GM23338 (cell line): Measurements from ENCODE around the gene EPHA6. TPM values are rescaled to one million over a fixed set of nuclear protein-coding genes. Genes with fewer than 3 reads are reported as not detected.

Experiments used
- ATAC-seq: fragments of 200-7000 bp; cut with Tn5 transposase; 3 replicates; pipeline ENCODE4 v1.9.1; 2020
- DNase-seq: peaks from one replicate; pipeline ENCODE4 v3.0.0-alpha.2; 2015; ENCODE audit warnings: low spot score
- H2AFZ ChIP-seq: fragments of 200-600 bp; sonication (generic); 2 replicates; pipeline ENCODE4 v1.8.0; 2016; ENCODE audit warnings: antibody characterized with exemption, mild to moderate bottlenecking, moderate library complexity
- H3F3A ChIP-seq: fragments of 200-600 bp; sonication (generic); replicated peaks from 2 replicates; pipeline ENCODE4 v1.8.0; 2017; ENCODE audit warnings: antibody characterized with exemption, mixed run types, low read depth
- H3K27ac ChIP-seq: fragments of 200-600 bp; sonication (generic); 2 replicates; pipeline ENCODE4 v1.6.1; 2016; ENCODE audit warnings: low read depth
- H3K27me3 ChIP-seq: fragments of 200-600 bp; sonication (generic); 2 replicates; pipeline ENCODE4 v1.8.0; 2016; ENCODE audit warnings: mild to moderate bottlenecking, mixed run types, moderate library complexity; ENCODE audit not compliant: insufficient read depth
- H3K36me3 ChIP-seq: fragments of 200-600 bp; sonication (generic); 2 replicates; pipeline ENCODE4 v1.8.0; 2016; ENCODE audit warnings: mild to moderate bottlenecking; ENCODE audit not compliant: insufficient read depth
- H3K4me1 ChIP-seq: fragments of 200-600 bp; sonication (generic); 2 replicates; pipeline ENCODE4 v1.8.0; 2016; ENCODE audit warnings: mild to moderate bottlenecking, moderate library complexity; ENCODE audit not compliant: insufficient read depth
- H3K4me2 ChIP-seq: fragments of 200-600 bp; sonication (generic); 2 replicates; pipeline ENCODE4 v1.7.1; 2017; ENCODE audit warnings: mixed run types
- H3K4me3 ChIP-seq: fragments of 200-600 bp; sonication (generic); 2 replicates; pipeline ENCODE4 v1.6.1; 2016; ENCODE audit warnings: mixed run types
- H3K79me2 ChIP-seq: fragments of 200-600 bp; sonication (generic); replicated peaks from 2 replicates; pipeline ENCODE4 v1.8.0; 2017; ENCODE audit warnings: mild to moderate bottlenecking; ENCODE audit not compliant: insufficient read depth
- H3K9me2 ChIP-seq: fragments of 200-600 bp; sonication (generic); 2 replicates; pipeline ENCODE4 v1.8.0; 2017; ENCODE audit not compliant: insufficient read depth
- H4K20me1 ChIP-seq: fragments of 200-600 bp; sonication (generic); replicated peaks from 2 replicates; pipeline ENCODE4 v1.8.0; 2017; ENCODE audit warnings: mild to moderate bottlenecking; ENCODE audit not compliant: insufficient read depth
- H3K27ac Mint-ChIP-seq: 2 replicates; pipeline ENCODE4 v1.8.0; 2020; ENCODE audit warnings: inconsistent platforms, mild to moderate bottlenecking, moderate library complexity, mixed read lengths
- H3K27me3 Mint-ChIP-seq: 3 replicates; pipeline ENCODE4 v1.8.0; 2022; ENCODE audit warnings: low read depth, mild to moderate bottlenecking, moderate library complexity, mixed read lengths, inconsistent platforms; ENCODE audit not compliant: insufficient read depth, poor library complexity
- H3K36me3 Mint-ChIP-seq: 3 replicates; pipeline ENCODE4 v1.8.0; 2021; ENCODE audit warnings: low read depth, mild to moderate bottlenecking, inconsistent platforms, moderate library complexity, mixed read lengths
- H3K4me1 Mint-ChIP-seq: 3 replicates; pipeline ENCODE4 v1.8.0; 2020; ENCODE audit warnings: mild to moderate bottlenecking, inconsistent platforms, mixed read lengths
- H3K4me3 Mint-ChIP-seq: 3 replicates; pipeline ENCODE4 v1.8.0; 2021; ENCODE audit warnings: moderate library complexity, mild to moderate bottlenecking, inconsistent platforms, mixed read lengths
- H3K9me3 Mint-ChIP-seq: 3 replicates; pipeline ENCODE4 v1.8.0; 2020; ENCODE audit warnings: moderate library complexity, mild to moderate bottlenecking, inconsistent platforms, mixed read lengths
- JUNB ChIP-seq: IDR thresholded peaks from one replicate; pipeline ENCODE4 v1.6.1; 2016; ENCODE audit warnings: antibody characterized with exemption; ENCODE audit not compliant: unreplicated experiment
- NANOG ChIP-seq: IDR thresholded peaks from 2 replicates; pipeline ENCODE4 v1.6.1; 2016; ENCODE audit warnings: antibody characterized with exemption, borderline replicate concordance
- ZNF114 ChIP-seq: fragments of 250-450 bp; sonication (Bioruptor Pico); IDR thresholded peaks from 2 replicates; pipeline ENCODE4 v1.5.0; 2020; ENCODE audit warnings: mild to moderate bottlenecking, moderate library complexity
- ZNF331 ChIP-seq: fragments of 250-450 bp; sonication (Bioruptor Pico); IDR thresholded peaks from 2 replicates; pipeline ENCODE4 v1.5.0; 2020; ENCODE audit warnings: low read depth, mild to moderate bottlenecking, moderate library complexity
- polyA plus RNA-seq: library from polyadenylated mRNA; unstranded; fragments of >200 nt; fragmentation: Nextera tagmentation; extraction: Ambion mirVana; gene quantifications from 2 replicates; pipeline ENCODE4 v1.2.1, GENCODE V29; 2016
- total RNA-seq: library from RNA; depleted of rRNA; stranded (reverse); fragments of >200 nt; shearing (Covaris generic); gene quantifications from 2 replicates; pipeline ENCODE4 v1.2.3, GENCODE V29; 2014
- TF ChIP-seq, protein P1 (sequence below): IDR thresholded peaks from one replicate; pipeline ENCODE4 v1.6.1; 2018; ENCODE audit warnings: antibody characterized with exemption; ENCODE audit not compliant: unreplicated experiment
- TF ChIP-seq, protein P2 (sequence below): fragments of 250-450 bp; sonication (Bioruptor Pico); IDR thresholded peaks from 2 replicates; pipeline ENCODE4 v1.5.0; 2020; ENCODE audit warnings: mild to moderate bottlenecking, moderate library complexity
- TF ChIP-seq, protein P3 (sequence below), 2 experiments: fragments of 200-600 bp in 1 of 2; sonication (generic) in 1 of 2; conservative IDR thresholded peaks; 2 replicates each; pipeline versions ENCODE4 v1.5.1 to v1.6.1; 2016 to 2017; ENCODE audit warnings: antibody characterized with exemption in 2 of 2, low read depth in 2 of 2, mild to moderate bottlenecking in 2 of 2, moderate library complexity in 1 of 2

The EPHA6 gene
- total and polyA plus RNA-seq, 2 experiments from 2014 or later, result 0.37 to 2.6 TPM

DNA sequence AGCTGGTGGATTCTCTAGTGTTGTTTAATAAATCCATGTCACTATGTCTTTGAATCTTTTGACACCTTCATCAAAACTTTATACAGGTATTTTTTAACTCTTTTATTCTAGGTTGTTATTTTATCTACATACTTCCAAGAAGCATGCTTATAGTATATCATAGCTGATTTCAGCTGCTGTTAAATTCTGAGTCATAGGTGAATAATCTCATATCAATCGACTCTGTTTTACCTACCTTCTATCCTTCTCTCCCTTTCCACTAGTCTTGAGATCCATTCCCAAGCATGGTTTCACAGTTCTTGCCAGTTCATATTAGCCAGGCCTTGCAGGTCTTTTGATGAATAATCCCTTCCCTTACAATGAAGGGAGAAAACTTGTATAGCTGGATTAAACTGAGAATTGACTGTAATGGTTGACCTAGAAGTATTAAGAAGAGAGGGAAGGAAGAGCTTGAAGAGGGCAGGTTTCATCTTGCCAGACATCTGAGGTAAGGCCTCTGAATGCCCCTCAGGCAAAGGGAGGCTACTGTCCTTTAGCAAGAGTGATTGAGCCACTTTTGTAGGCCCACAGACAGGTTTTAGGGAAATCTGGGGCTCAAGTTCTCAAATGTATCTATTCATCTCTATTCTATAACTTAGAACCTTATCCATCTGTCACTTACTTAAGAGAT lies 146.4 kb downstream of the EPHA6 start:
- Histone ChIP-seq H3K36me3 (no peaks in the 10 kb centered on the region), H3K79me2 (no peaks in the 10 kb centered on the region), H3F3A (no peaks in the 10 kb centered on the region), H3K27ac (no peak overlapping the region), H3K4me3 (no peak overlapping the region), H4K20me1 (no peaks in the 10 kb centered on the region), H3K27me3 (no peaks in the 10 kb centered on the region), H2AFZ (no peak overlapping the region), H3K9me2 (no peaks in the 10 kb centered on the region), H3K4me2 (no peak overlapping the region), H3K4me1 (no peaks in the 10 kb centered on the region)
- Mint-ChIP-seq H3K9me3 (no peaks in the 10 kb centered on the region), H3K36me3 (no peaks in the 10 kb centered on the region), H3K27me3 (no peaks in the 10 kb centered on the region), H3K4me3 (no peak overlapping the region), H3K4me1 (no peaks in the 10 kb centered on the region; the same call in 2 of the 3 replicates), H3K27ac (no peak overlapping the region)
- TF ChIP-seq ZNF331 (CRISPR knock-in tag) (no peak), NANOG (no peak), JUNB (no peak), ZNF114 (CRISPR knock-in tag) (no peak)
- TF ChIP-seq, protein P1, sequence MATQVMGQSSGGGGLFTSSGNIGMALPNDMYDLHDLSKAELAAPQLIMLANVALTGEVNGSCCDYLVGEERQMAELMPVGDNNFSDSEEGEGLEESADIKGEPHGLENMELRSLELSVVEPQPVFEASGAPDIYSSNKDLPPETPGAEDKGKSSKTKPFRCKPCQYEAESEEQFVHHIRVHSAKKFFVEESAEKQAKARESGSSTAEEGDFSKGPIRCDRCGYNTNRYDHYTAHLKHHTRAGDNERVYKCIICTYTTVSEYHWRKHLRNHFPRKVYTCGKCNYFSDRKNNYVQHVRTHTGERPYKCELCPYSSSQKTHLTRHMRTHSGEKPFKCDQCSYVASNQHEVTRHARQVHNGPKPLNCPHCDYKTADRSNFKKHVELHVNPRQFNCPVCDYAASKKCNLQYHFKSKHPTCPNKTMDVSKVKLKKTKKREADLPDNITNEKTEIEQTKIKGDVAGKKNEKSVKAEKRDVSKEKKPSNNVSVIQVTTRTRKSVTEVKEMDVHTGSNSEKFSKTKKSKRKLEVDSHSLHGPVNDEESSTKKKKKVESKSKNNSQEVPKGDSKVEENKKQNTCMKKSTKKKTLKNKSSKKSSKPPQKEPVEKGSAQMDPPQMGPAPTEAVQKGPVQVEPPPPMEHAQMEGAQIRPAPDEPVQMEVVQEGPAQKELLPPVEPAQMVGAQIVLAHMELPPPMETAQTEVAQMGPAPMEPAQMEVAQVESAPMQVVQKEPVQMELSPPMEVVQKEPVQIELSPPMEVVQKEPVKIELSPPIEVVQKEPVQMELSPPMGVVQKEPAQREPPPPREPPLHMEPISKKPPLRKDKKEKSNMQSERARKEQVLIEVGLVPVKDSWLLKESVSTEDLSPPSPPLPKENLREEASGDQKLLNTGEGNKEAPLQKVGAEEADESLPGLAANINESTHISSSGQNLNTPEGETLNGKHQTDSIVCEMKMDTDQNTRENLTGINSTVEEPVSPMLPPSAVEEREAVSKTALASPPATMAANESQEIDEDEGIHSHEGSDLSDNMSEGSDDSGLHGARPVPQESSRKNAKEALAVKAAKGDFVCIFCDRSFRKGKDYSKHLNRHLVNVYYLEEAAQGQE, result no peak
- TF ChIP-seq, protein P2, sequence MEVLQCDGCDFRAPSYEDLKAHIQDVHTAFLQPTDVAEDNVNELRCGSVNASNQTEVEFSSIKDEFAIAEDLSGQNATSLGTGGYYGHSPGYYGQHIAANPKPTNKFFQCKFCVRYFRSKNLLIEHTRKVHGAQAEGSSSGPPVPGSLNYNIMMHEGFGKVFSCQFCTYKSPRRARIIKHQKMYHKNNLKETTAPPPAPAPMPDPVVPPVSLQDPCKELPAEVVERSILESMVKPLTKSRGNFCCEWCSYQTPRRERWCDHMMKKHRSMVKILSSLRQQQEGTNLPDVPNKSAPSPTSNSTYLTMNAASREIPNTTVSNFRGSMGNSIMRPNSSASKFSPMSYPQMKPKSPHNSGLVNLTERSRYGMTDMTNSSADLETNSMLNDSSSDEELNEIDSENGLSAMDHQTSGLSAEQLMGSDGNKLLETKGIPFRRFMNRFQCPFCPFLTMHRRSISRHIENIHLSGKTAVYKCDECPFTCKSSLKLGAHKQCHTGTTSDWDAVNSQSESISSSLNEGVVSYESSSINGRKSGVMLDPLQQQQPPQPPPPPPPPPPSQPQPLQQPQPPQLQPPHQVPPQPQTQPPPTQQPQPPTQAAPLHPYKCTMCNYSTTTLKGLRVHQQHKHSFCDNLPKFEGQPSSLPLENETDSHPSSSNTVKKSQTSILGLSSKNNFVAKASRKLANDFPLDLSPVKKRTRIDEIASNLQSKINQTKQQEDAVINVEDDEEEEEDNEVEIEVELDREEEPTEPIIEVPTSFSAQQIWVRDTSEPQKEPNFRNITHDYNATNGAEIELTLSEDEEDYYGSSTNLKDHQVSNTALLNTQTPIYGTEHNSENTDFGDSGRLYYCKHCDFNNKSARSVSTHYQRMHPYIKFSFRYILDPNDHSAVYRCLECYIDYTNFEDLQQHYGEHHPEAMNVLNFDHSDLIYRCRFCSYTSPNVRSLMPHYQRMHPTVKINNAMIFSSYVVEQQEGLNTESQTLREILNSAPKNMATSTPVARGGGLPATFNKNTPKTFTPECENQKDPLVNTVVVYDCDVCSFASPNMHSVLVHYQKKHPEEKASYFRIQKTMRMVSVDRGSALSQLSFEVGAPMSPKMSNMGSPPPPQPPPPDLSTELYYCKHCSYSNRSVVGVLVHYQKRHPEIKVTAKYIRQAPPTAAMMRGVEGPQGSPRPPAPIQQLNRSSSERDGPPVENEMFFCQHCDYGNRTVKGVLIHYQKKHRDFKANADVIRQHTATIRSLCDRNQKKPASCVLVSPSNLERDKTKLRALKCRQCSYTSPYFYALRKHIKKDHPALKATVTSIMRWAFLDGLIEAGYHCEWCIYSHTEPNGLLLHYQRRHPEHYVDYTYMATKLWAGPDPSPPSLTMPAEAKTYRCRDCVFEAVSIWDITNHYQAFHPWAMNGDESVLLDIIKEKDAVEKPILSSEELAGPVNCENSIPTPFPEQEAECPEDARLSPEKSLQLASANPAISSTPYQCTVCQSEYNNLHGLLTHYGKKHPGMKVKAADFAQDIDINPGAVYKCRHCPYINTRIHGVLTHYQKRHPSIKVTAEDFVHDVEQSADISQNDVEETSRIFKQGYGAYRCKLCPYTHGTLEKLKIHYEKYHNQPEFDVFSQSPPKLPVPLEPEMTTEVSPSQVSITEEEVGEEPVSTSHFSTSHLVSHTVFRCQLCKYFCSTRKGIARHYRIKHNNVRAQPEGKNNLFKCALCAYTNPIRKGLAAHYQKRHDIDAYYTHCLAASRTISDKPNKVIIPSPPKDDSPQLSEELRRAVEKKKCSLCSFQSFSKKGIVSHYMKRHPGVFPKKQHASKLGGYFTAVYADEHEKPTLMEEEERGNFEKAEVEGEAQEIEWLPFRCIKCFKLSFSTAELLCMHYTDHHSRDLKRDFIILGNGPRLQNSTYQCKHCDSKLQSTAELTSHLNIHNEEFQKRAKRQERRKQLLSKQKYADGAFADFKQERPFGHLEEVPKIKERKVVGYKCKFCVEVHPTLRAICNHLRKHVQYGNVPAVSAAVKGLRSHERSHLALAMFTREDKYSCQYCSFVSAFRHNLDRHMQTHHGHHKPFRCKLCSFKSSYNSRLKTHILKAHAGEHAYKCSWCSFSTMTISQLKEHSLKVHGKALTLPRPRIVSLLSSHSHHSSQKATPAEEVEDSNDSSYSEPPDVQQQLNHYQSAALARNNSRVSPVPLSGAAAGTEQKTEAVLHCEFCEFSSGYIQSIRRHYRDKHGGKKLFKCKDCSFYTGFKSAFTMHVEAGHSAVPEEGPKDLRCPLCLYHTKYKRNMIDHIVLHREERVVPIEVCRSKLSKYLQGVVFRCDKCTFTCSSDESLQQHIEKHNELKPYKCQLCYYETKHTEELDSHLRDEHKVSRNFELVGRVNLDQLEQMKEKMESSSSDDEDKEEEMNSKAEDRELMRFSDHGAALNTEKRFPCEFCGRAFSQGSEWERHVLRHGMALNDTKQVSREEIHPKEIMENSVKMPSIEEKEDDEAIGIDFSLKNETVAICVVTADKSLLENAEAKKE (CRISPR knock-in tag), result no peak
- TF ChIP-seq, protein P3, sequence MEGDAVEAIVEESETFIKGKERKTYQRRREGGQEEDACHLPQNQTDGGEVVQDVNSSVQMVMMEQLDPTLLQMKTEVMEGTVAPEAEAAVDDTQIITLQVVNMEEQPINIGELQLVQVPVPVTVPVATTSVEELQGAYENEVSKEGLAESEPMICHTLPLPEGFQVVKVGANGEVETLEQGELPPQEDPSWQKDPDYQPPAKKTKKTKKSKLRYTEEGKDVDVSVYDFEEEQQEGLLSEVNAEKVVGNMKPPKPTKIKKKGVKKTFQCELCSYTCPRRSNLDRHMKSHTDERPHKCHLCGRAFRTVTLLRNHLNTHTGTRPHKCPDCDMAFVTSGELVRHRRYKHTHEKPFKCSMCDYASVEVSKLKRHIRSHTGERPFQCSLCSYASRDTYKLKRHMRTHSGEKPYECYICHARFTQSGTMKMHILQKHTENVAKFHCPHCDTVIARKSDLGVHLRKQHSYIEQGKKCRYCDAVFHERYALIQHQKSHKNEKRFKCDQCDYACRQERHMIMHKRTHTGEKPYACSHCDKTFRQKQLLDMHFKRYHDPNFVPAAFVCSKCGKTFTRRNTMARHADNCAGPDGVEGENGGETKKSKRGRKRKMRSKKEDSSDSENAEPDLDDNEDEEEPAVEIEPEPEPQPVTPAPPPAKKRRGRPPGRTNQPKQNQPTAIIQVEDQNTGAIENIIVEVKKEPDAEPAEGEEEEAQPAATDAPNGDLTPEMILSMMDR (conservative IDR thresholded peaks at IDR 0.05; ENCODE audit: low read depth in 2 of 2), result no peak
- ATAC-seq (no peak), DNase-seq (no peak)
